BLaER1 treated with 17β-estradiol and CSF1 and Interleukin-3, amounts not matched to agents 10 nM and 100 nM (cell line): Measurements from ENCODE around the gene THOC6.

ENCODE experiments used
- H3K27ac ChIP-seq, 11 experiments: shearing (Covaris generic); formaldehyde crosslinking; 2 replicates each; pipeline ENCODE4 v1.8.1; 2022
- H3K27me3 ChIP-seq, 11 experiments: shearing (Covaris generic); formaldehyde crosslinking; 2 replicates each; pipeline ENCODE4 v1.8.1; 2022
- H3K36me3 ChIP-seq, 11 experiments: shearing (Covaris generic); formaldehyde crosslinking; 2 replicates each; pipeline ENCODE4 v1.8.1; 2022
- H3K4me1 ChIP-seq, 10 experiments: shearing (Covaris generic); formaldehyde crosslinking; 2 replicates each; pipeline ENCODE4 v1.8.1; 2022
- H3K4me2 ChIP-seq, 11 experiments: shearing (Covaris generic); formaldehyde crosslinking; 2 replicates each; pipeline ENCODE4 v1.8.1; 2022
- H3K4me3 ChIP-seq, 10 experiments: shearing (Covaris generic); formaldehyde crosslinking; 2 replicates each; pipeline ENCODE4 v1.8.1; 2022
- H3K9ac ChIP-seq, 11 experiments: shearing (Covaris generic); formaldehyde crosslinking; 2 replicates each; pipeline ENCODE4 v1.8.1; 2022
- H3K9me3 ChIP-seq, 11 experiments: shearing (Covaris generic); formaldehyde crosslinking; replicated peaks in 1 of 11; 2 replicates each; pipeline ENCODE4 v1.8.1; 2022
- H4K20me1 ChIP-seq, 11 experiments: shearing (Covaris generic); formaldehyde crosslinking; 2 replicates each; pipeline ENCODE4 v1.8.1; 2022
- Cebpa-rat ChIP-seq, 11 experiments: shearing (Covaris generic); IDR thresholded peaks; 2 replicates each; pipeline ENCODE4 v1.8.1; 2022

The THOC6 gene

GRCh38 chr16:2986623-2987188, 37.1 kb upstream of the THOC6 start:
- peaks cover 15 to 39% (median 30%) of the 10 kb centered on the region in 10 experiments; a peak in 19 of 20 replicates for H3K4me1 ChIP-seq
- peaks cover 0 to 14% (median 0%) of the 10 kb centered on the region in 11 experiments; a peak in 5 of 22 replicates for H4K20me1 ChIP-seq
- H3K4me3 ChIP-seq: no peak overlapping the region
- H3K27ac ChIP-seq: no peak overlapping the region
- no peaks in the 10 kb centered on the region for H3K36me3 ChIP-seq
- no peaks in the 10 kb centered on the region for H3K9me3 ChIP-seq
- H3K27me3 ChIP-seq: peaks cover 13 to 34% (median 21%) of the 10 kb centered on the region in 11 experiments; a peak in 20 of 22 replicates
- no peak for TF ChIP-seq Cebpa-rat (IDR thresholded peaks at IDR 0.05)
- H3K9ac ChIP-seq: peak overlapping the region in 2 of 11 experiments; percentile 19 to 33; a peak in 3 of 22 replicates
- H3K4me2 ChIP-seq: peak overlapping the region in 6 of 11 experiments; percentile 10 to 37 (median 21); a peak in 6 of 22 replicates

GRCh38 chr16:2987286-2987685, 36.5 kb upstream of the THOC6 start:
- Histone ChIP-seq H3K27me3 (peaks cover 13 to 38% (median 24%) of the 10 kb centered on the region in 11 experiments; a peak in 20 of 22 replicates), H3K36me3 (no peaks in the 10 kb centered on the region), H3K9me3 (no peaks in the 10 kb centered on the region), H3K4me1 (peaks cover 14 to 33% (median 25%) of the 10 kb centered on the region in 10 experiments; a peak in 19 of 20 replicates), H3K4me2 (peak overlapping the region in 4 of 11 experiments; percentile 10 to 37 (median 20); a peak in 3 of 22 replicates), H3K9ac (peak overlapping the region in 3 of 11 experiments; percentile 10 to 19 (median 13); a peak in 2 of 22 replicates), H3K4me3 (no peak overlapping the region), H3K27ac (no peak overlapping the region), H4K20me1 (peaks cover 0 to 14% (median 0%) of the 10 kb centered on the region in 11 experiments; a peak in 5 of 22 replicates)
- TF ChIP-seq Cebpa-rat (IDR thresholded peaks at IDR 0.05): no peak

GRCh38 chr16:2987833-2988232, 36.0 kb upstream of the THOC6 start:
- Histone ChIP-seq H3K4me3 (no peak overlapping the region), H3K4me1 (peaks cover 10 to 28% (median 19%) of the 10 kb centered on the region in 10 experiments; a peak in 19 of 20 replicates), H3K27me3 (peaks cover 13 to 41% (median 24%) of the 10 kb centered on the region in 11 experiments; a peak in 20 of 22 replicates), H3K36me3 (no peaks in the 10 kb centered on the region), H3K27ac (no peak overlapping the region), H3K9me3 (no peaks in the 10 kb centered on the region), H3K4me2 (no peak overlapping the region), H4K20me1 (peaks cover 0 to 14% (median 0%) of the 10 kb centered on the region in 11 experiments; a peak in 5 of 22 replicates), H3K9ac (peak overlapping the region in 2 of 11 experiments; percentile 13 to 30; a peak in 2 of 22 replicates)
- TF ChIP-seq Cebpa-rat (IDR thresholded peaks at IDR 0.05): no peak

- H3K27me3 ChIP-seq: peaks cover 13 to 50% (median 25%) of the 10 kb centered on the region in 11 experiments; a peak in 20 of 22 replicates
- H3K27ac ChIP-seq: no peak overlapping the region
- H4K20me1 ChIP-seq: peaks cover 0 to 14% (median 0%) of the 10 kb centered on the region in 11 experiments; a peak in 5 of 22 replicates
- no peak for TF ChIP-seq Cebpa-rat (IDR thresholded peaks at IDR 0.05)
- H3K9me3 ChIP-seq: no peaks in the 10 kb centered on the region
- no peak overlapping the region for H3K4me3 ChIP-seq
- no peak overlapping the region for H3K4me2 ChIP-seq
- peak overlapping the region in 1 of 11 experiments; percentile 24; a peak in 1 of 22 replicates for H3K9ac ChIP-seq
- no peaks in the 10 kb centered on the region for H3K36me3 ChIP-seq
- peaks cover 5 to 20% (median 11%) of the 10 kb centered on the region in 10 experiments; a peak in 19 of 20 replicates for H3K4me1 ChIP-seq
These were observed 35.2 kb upstream of the THOC6 start for GRCh38 chr16:2988590-2989099.

- H4K20me1 ChIP-seq: peaks cover 0 to 14% (median 0%) of the 10 kb centered on the region in 11 experiments; a peak in 3 of 22 replicates
- peaks cover 0 to 15% (median 3%) of the 10 kb centered on the region in 10 experiments; a peak in 7 of 20 replicates for H3K4me1 ChIP-seq
- H3K36me3 ChIP-seq: no peaks in the 10 kb centered on the region
These were observed 32.9 kb upstream of the THOC6 start for GRCh38 chr16:2990891-2991290.

GRCh38 chr16:2991566-2992261, 32.1 kb upstream of the THOC6 start:
- H3K36me3 ChIP-seq: no peaks in the 10 kb centered on the region
- H3K27me3 ChIP-seq: peaks cover 20 to 71% (median 42%) of the 10 kb centered on the region in 11 experiments
- H4K20me1 ChIP-seq: peaks cover 0 to 20% (median 0%) of the 10 kb centered on the region in 11 experiments; a peak in 4 of 22 replicates
- no peak overlapping the region for H3K4me3 ChIP-seq
- no peak overlapping the region for H3K27ac ChIP-seq
- no peak overlapping the region for H3K4me2 ChIP-seq
- no peak for TF ChIP-seq Cebpa-rat (IDR thresholded peaks at IDR 0.05)
- H3K4me1 ChIP-seq: peaks cover 0 to 9% (median under 1%) of the 10 kb centered on the region in 10 experiments; a peak in 7 of 20 replicates
- H3K9me3 ChIP-seq: no peaks in the 10 kb centered on the region
- no peak overlapping the region for H3K9ac ChIP-seq

More at GRCh38 chr16:2990891-2991290, 32.9 kb upstream of the THOC6 start:
- H3K9me3 ChIP-seq: no peaks in the 10 kb centered on the region
- no peak for TF ChIP-seq Cebpa-rat (IDR thresholded peaks at IDR 0.05)
- peaks cover 13 to 63% (median 34%) of the 10 kb centered on the region in 11 experiments; a peak in 21 of 22 replicates for H3K27me3 ChIP-seq
- no peak overlapping the region for H3K4me2 ChIP-seq
- H3K9ac ChIP-seq: no peak overlapping the region
- no peak overlapping the region for H3K27ac ChIP-seq
- no peak overlapping the region for H3K4me3 ChIP-seq

GRCh38 chr16:2992383-2993081, 31.3 kb upstream of the THOC6 start:
- H3K27ac ChIP-seq: no peak overlapping the region
- no peak overlapping the region for H3K4me2 ChIP-seq
- H3K4me3 ChIP-seq: no peak overlapping the region
- H3K27me3 ChIP-seq: peaks cover 28 to 79% (median 50%) of the 10 kb centered on the region in 11 experiments
- no peaks in the 10 kb centered on the region for H3K36me3 ChIP-seq
- no peaks in the 10 kb centered on the region for H3K9me3 ChIP-seq
- peaks cover 0 to 29% (median 0%) of the 10 kb centered on the region in 11 experiments; a peak in 4 of 22 replicates for H4K20me1 ChIP-seq
- no peak for TF ChIP-seq Cebpa-rat (IDR thresholded peaks at IDR 0.05)
- H3K4me1 ChIP-seq: peaks cover 0 to under 1% (median 0%) of the 10 kb centered on the region in 10 experiments; a peak in 1 of 20 replicates
- no peak overlapping the region for H3K9ac ChIP-seq

- Histone ChIP-seq H4K20me1 (peaks cover 0 to 43% (median 0%) of the 10 kb centered on the region in 11 experiments; a peak in 5 of 22 replicates), H3K36me3 (no peaks in the 10 kb centered on the region), H3K27me3 (peaks cover 51 to 87% (median 68%) of the 10 kb centered on the region in 11 experiments), H3K9ac (no peak overlapping the region), H3K9me3 (no peaks in the 10 kb centered on the region), H3K27ac (no peak overlapping the region), H3K4me3 (no peak overlapping the region), H3K4me1 (peaks cover 0 to 2% (median 0%) of the 10 kb centered on the region in 10 experiments; a peak in 2 of 20 replicates), H3K4me2 (no peak overlapping the region)
- no peak for TF ChIP-seq Cebpa-rat (IDR thresholded peaks at IDR 0.05)
These were observed 27.5 kb upstream of the THOC6 start for GRCh38 chr16:2996298-2996697.
